HFF-Myc (cell line): Measurements from ENCODE around the gene LIN9.

Experiments used
- DNase-seq: peaks from one replicate; pipeline ENCODE4 v3.0.0-alpha.2; 2011; ENCODE audit warnings: low read depth; ENCODE audit errors: extremely low read depth
- H3K4me3 ChIP-seq: replicated peaks from 2 replicates; pipeline ENCODE4 v1.5.1; 2011; ENCODE audit warnings: low read depth, mild to moderate bottlenecking, control low read depth, low read length
- CTCF ChIP-seq: IDR thresholded peaks from 2 replicates; pipeline ENCODE4 v1.5.1; 2012; ENCODE audit warnings: mild to moderate bottlenecking, low read depth, low read length, control low read depth; ENCODE audit errors: missing control alignments

The LIN9 gene

GRCh38 chr1:226320930-226321329, 12.0 kb upstream of the LIN9 start:
- no peak for TF ChIP-seq CTCF
- no peak for DNase-seq

GRCh38 chr1:226318471-226318870, 9.5 kb upstream of the LIN9 start:
- TF ChIP-seq CTCF: no peak
- DNase-seq: no peak
- no peak overlapping the region for H3K4me3 ChIP-seq

More at GRCh38 chr1:226320930-226321329, 12.0 kb upstream of the LIN9 start:
- H3K4me3 ChIP-seq: no peak overlapping the region

- DNase-seq: no peak
- no peak for TF ChIP-seq CTCF
These were observed 5.1 kb upstream of the LIN9 start for GRCh38 chr1:226314055-226314454.

GRCh38 chr1:226312065-226312464, 3.1 kb upstream of the LIN9 start:
- H3K4me3 ChIP-seq: no peak overlapping the region
- no peak for TF ChIP-seq CTCF
- DNase-seq: no peak

More at GRCh38 chr1:226314055-226314454, 5.1 kb upstream of the LIN9 start:
- no peak overlapping the region for H3K4me3 ChIP-seq

- DNase-seq: no peak
- H3K4me3 ChIP-seq: no peak overlapping the region
- no peak for TF ChIP-seq CTCF
These were observed 2.4 kb upstream of the LIN9 start for GRCh38 chr1:226311376-226311775.

GRCh38 chr1:226310637-226311195, 1.8 kb upstream of the LIN9 start:
- TF ChIP-seq CTCF: no peak
- H3K4me3 ChIP-seq: no peak overlapping the region
- no peak for DNase-seq

GRCh38 chr1:226310245-226310540, 1.2 kb upstream of the LIN9 start:
- no peak overlapping the region; the same call in 1 of the 2 replicates for H3K4me3 ChIP-seq
- no peak for TF ChIP-seq CTCF
- no peak for DNase-seq
